Hepatocyte (in vitro differentiated cells): Measurements from ENCODE around the gene GTF3C1. TPM values are rescaled to one million over a fixed set of nuclear protein-coding genes. Genes with fewer than 3 reads are reported as not detected.
A peak's percentile ranks its signal among the peaks of the same experiment; 100 is the strongest.

ENCODE experiments used
- DNase-seq: peaks from one replicate; pipeline ENCODE4 v3.0.0-alpha.2; 2016; ENCODE audit warnings: low spot score
- H2AFZ ChIP-seq: fragments of 200-600 bp; sonication (generic); 2 replicates; pipeline ENCODE4 v1.6.0; 2016; ENCODE audit warnings: antibody characterized with exemption, mild to moderate bottlenecking
- H3K27ac ChIP-seq: fragments of 200-600 bp; sonication (generic); 2 replicates; pipeline ENCODE4 v1.5.1; 2016; ENCODE audit warnings: mild to moderate bottlenecking
- H3K27me3 ChIP-seq: fragments of 200-600 bp; sonication (generic); 2 replicates; pipeline ENCODE4 v1.6.1; 2016
- H3K36me3 ChIP-seq: fragments of 200-600 bp; sonication (generic); replicated peaks from 2 replicates; pipeline ENCODE4 v1.5.1; 2016; ENCODE audit warnings: low read depth; ENCODE audit not compliant: insufficient read depth
- H3K4me1 ChIP-seq: fragments of 200-600 bp; sonication (generic); 2 replicates; pipeline ENCODE4 v1.5.1; 2016; ENCODE audit warnings: mild to moderate bottlenecking, moderate library complexity; ENCODE audit not compliant: insufficient read depth
- H3K4me2 ChIP-seq: fragments of 200-600 bp; sonication (generic); 2 replicates; pipeline ENCODE4 v1.6.0; 2016
- H3K4me3 ChIP-seq: fragments of 200-600 bp; sonication (generic); 2 replicates; pipeline ENCODE4 v1.5.1; 2016; ENCODE audit warnings: mild to moderate bottlenecking
- H3K79me2 ChIP-seq: fragments of 200-600 bp; sonication (generic); 2 replicates; pipeline ENCODE4 v1.6.0; 2017; ENCODE audit warnings: mild to moderate bottlenecking
- H3K9me2 ChIP-seq: fragments of 200-600 bp; sonication (generic); replicated peaks from 2 replicates; pipeline ENCODE4 v1.6.0; 2017; ENCODE audit warnings: mild to moderate bottlenecking; ENCODE audit not compliant: insufficient read depth
- H3K9me3 ChIP-seq: fragments of 200-600 bp; sonication (generic); 2 replicates; pipeline ENCODE4 v1.5.1; 2016; ENCODE audit warnings: low read depth, mild to moderate bottlenecking
- H4K20me1 ChIP-seq: fragments of 200-600 bp; sonication (generic); 2 replicates; pipeline ENCODE4 v1.6.0; 2016; ENCODE audit warnings: mild to moderate bottlenecking; ENCODE audit not compliant: insufficient read depth, poor library complexity, severe bottlenecking
- EZH2 ChIP-seq: fragments of 200-600 bp; sonication (generic); IDR thresholded peaks from 2 replicates; pipeline ENCODE4 v1.6.1; 2016; ENCODE audit warnings: antibody characterized with exemption, mild to moderate bottlenecking, borderline replicate concordance
- EZH2phosphoT487 ChIP-seq: fragments of 200-600 bp; sonication (generic); IDR thresholded peaks from one replicate; pipeline ENCODE4 v1.6.1; 2018; ENCODE audit warnings: antibody characterized with exemption, mild to moderate bottlenecking, low read depth, moderate library complexity; ENCODE audit not compliant: unreplicated experiment, severe bottlenecking
- WGBS: methylation state at CpG from one replicate; pipeline ENCODE4 v1.1.6; 2016; ENCODE audit warnings: low lambda C conversion rate; ENCODE audit errors: missing lambda C conversion rate; 5-methylcytosine and 5-hydroxymethylcytosine counted together
- polyA plus RNA-seq: library from polyadenylated mRNA; unstranded; fragments of >200 nt; fragmentation: Nextera tagmentation; extraction: Ambion mirVana; gene quantifications from 2 replicates; pipeline ENCODE4 v1.2.1, GENCODE V29; 2016
- total RNA-seq: library from RNA; depleted of rRNA; stranded (reverse); fragments of >200 nt; gene quantifications from 2 replicates; pipeline ENCODE4 v1.2.3, GENCODE V29; 2014
- TF ChIP-seq, protein P1 (sequence below): fragments of 200-600 bp; sonication (generic); IDR thresholded peaks from 2 replicates; pipeline ENCODE4 v1.5.1; 2016; ENCODE audit warnings: antibody characterized with exemption, mild to moderate bottlenecking; ENCODE audit not compliant: poor library complexity

The GTF3C1 gene
- total and polyA plus RNA-seq, 2 experiments from 2014 or later, result 41.5 to 59.6 TPM

DNA sequence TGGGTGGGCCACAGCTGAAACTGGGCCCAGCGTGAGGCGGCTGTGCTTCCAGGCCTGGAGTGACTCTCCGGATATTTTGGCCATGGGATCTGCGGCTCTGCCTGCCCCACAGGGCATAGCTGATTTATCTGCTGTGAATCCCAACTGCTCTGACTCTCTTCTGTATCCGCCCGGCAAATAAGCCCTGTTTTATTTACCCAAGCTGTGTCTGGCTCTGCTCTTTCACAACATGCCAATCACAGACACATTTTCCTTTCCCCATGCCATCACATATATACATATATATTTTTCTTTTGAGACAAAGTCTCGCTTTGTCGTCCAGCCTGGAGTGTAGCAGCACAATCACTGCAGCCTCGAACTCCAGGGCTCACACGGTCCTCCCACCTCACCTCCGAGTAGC is 33.3 kb downstream of the GTF3C1 start:
- Histone ChIP-seq H4K20me1 (no peaks in the 10 kb centered on the region), H2AFZ (no peak overlapping the region), H3K9me2 (no peaks in the 10 kb centered on the region), H3K4me2 (no peak overlapping the region), H3K36me3 (no peaks in the 10 kb centered on the region), H3K4me3 (no peak overlapping the region), H3K9me3 (no peaks in the 10 kb centered on the region), H3K27ac (no peak overlapping the region), H3K4me1 (no peaks in the 10 kb centered on the region), H3K27me3 (no peaks in the 10 kb centered on the region), H3K79me2 (no peaks in the 10 kb centered on the region)
- WGBS, result 91% methylated on average over 11 of the region's 11 CpGs
- DNase-seq, result no peak
- TF ChIP-seq EZH2, result no peak
- no peak for TF ChIP-seq EZH2phosphoT487
- TF ChIP-seq, protein P1, sequence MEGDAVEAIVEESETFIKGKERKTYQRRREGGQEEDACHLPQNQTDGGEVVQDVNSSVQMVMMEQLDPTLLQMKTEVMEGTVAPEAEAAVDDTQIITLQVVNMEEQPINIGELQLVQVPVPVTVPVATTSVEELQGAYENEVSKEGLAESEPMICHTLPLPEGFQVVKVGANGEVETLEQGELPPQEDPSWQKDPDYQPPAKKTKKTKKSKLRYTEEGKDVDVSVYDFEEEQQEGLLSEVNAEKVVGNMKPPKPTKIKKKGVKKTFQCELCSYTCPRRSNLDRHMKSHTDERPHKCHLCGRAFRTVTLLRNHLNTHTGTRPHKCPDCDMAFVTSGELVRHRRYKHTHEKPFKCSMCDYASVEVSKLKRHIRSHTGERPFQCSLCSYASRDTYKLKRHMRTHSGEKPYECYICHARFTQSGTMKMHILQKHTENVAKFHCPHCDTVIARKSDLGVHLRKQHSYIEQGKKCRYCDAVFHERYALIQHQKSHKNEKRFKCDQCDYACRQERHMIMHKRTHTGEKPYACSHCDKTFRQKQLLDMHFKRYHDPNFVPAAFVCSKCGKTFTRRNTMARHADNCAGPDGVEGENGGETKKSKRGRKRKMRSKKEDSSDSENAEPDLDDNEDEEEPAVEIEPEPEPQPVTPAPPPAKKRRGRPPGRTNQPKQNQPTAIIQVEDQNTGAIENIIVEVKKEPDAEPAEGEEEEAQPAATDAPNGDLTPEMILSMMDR, result no peak

DNA sequence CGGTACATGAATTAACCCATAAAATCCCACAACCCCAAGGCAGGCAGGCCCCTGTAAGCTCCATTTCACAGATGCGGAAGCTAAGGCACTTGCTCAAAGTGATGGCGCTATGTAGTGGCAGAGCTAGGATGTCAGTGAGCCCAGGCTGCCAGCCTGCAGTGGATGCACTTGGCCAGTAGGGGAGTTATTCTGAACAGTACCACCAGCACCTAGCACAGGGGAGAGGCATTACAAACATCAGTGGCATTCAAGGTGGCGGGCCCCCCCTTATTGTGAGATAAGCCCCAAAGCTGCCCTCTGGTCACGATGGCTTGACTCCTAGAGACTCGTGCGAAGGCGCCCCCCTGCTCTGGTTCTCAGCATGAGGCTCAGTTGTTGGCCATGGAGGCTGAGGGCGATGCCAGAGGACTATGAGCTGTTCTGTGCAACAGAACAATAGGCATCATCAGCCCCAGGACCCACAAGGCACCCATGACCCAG is 33.8 kb downstream of the GTF3C1 start:
- Histone ChIP-seq H3K4me1 (no peaks in the 10 kb centered on the region), H3K4me3 (no peak overlapping the region), H4K20me1 (no peaks in the 10 kb centered on the region), H3K36me3 (no peaks in the 10 kb centered on the region), H3K27me3 (no peaks in the 10 kb centered on the region), H3K9me3 (no peaks in the 10 kb centered on the region), H3K79me2 (no peaks in the 10 kb centered on the region), H2AFZ (no peak overlapping the region), H3K4me2 (no peak overlapping the region), H3K9me2 (no peaks in the 10 kb centered on the region), H3K27ac (no peak overlapping the region)
- TF ChIP-seq EZH2 (no peak), EZH2phosphoT487 (no peak)
- TF ChIP-seq, protein P1, result peak; percentile 29
- peak; percentile 30 for DNase-seq
- 90% methylated on average over 9 of the region's 9 CpGs for WGBS

DNA sequence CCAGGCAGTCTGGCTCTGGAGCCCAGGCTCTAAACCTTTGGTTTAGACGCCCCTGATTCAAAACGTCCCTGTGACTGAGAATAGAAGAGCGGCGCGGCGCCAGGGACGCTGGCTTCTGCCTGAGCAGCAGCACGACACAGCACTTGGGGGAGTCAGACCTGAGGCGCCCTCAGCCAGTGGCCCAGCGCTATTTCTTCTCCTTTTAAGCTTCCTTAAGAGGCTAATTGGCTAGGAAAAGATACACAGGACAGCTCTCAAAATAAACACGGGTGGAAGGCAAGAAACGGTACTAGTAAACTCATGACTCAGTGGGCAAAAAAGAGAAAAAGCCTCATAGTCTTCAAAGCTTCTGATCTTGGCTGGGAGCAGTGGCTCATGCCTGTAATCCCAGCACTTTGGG is 34.9 kb downstream of the GTF3C1 start:
- Histone ChIP-seq H3K4me3 (no peak overlapping the region), H3K36me3 (no peaks in the 10 kb centered on the region), H3K79me2 (no peaks in the 10 kb centered on the region), H3K4me2 (no peak overlapping the region), H3K4me1 (no peaks in the 10 kb centered on the region), H4K20me1 (no peaks in the 10 kb centered on the region), H3K27ac (no peak overlapping the region), H3K27me3 (no peaks in the 10 kb centered on the region), H2AFZ (no peak overlapping the region), H3K9me2 (no peaks in the 10 kb centered on the region), H3K9me3 (no peaks in the 10 kb centered on the region)
- no peak for DNase-seq
- TF ChIP-seq EZH2phosphoT487, result no peak
- TF ChIP-seq EZH2, result no peak
- TF ChIP-seq, protein P1, result no peak
- WGBS, result 95% methylated on average over 12 of the region's 12 CpGs
